WTC11 (cell line): ENCODE data around the gene MRPL34.

ENCODE experiments used
- JUN ChIP-seq: sonication (generic); formaldehyde crosslinking; IDR thresholded peaks from 2 replicates; pipeline ENCODE4 v1.8.0; 2023; ENCODE audit warnings: mild to moderate bottlenecking, missing genetic modification reagents
- MAX ChIP-seq: sonication (generic); formaldehyde crosslinking; IDR thresholded peaks from 2 replicates; pipeline ENCODE4 v1.8.0; 2022; ENCODE audit warnings: mild to moderate bottlenecking, missing genetic modification reagents
- NR3C1 ChIP-seq: sonication (generic); formaldehyde crosslinking; conservative IDR thresholded peaks from 2 replicates; pipeline ENCODE4 v1.8.1; 2023; ENCODE audit warnings: low read depth, mild to moderate bottlenecking, missing genetic modification reagents
- ZNF121 ChIP-seq: sonication (generic); formaldehyde crosslinking; IDR thresholded peaks from 2 replicates; pipeline ENCODE4 v1.8.0; 2023; ENCODE audit warnings: missing genetic modification reagents
- ZNF138 ChIP-seq: sonication (generic); formaldehyde crosslinking; conservative IDR thresholded peaks from 2 replicates; pipeline ENCODE4 v1.8.1; 2022; ENCODE audit warnings: mild to moderate bottlenecking, moderate library complexity, missing genetic modification reagents
- TF ChIP-seq, protein P1 (sequence below): sonication (generic); formaldehyde crosslinking; IDR thresholded peaks from 2 replicates; pipeline ENCODE4 v1.8.1; 2022; ENCODE audit warnings: low read depth, mild to moderate bottlenecking, moderate library complexity, missing genetic modification reagents, borderline replicate concordance
- TF ChIP-seq, protein P2 (sequence below): sonication (generic); formaldehyde crosslinking; IDR thresholded peaks from 2 replicates; pipeline ENCODE4 v1.8.0; 2022; ENCODE audit warnings: missing genetic modification reagents
- TF ChIP-seq, protein P3 (sequence below): fragments of 200-600 bp; IDR thresholded peaks from 2 replicates; pipeline ENCODE4 v1.8.0; 2022; ENCODE audit warnings: antibody characterized with exemption

GRCh38 chr19:17307876-17308377, 2.3 kb downstream of the MRPL34 start:
- TF ChIP-seq, protein P1, sequence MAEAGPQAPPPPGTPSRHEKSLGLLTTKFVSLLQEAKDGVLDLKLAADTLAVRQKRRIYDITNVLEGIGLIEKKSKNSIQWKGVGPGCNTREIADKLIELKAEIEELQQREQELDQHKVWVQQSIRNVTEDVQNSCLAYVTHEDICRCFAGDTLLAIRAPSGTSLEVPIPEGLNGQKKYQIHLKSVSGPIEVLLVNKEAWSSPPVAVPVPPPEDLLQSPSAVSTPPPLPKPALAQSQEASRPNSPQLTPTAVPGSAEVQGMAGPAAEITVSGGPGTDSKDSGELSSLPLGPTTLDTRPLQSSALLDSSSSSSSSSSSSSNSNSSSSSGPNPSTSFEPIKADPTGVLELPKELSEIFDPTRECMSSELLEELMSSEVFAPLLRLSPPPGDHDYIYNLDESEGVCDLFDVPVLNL (CRISPR knock-in tag), result no peak
- TF ChIP-seq NR3C1 (CRISPR knock-in tag) (no peak), ZNF121 (no peak), JUN (CRISPR knock-in tag) (no peak), ZNF138 (CRISPR knock-in tag) (no peak), MAX (CRISPR knock-in tag) (no peak)
- TF ChIP-seq, protein P2, sequence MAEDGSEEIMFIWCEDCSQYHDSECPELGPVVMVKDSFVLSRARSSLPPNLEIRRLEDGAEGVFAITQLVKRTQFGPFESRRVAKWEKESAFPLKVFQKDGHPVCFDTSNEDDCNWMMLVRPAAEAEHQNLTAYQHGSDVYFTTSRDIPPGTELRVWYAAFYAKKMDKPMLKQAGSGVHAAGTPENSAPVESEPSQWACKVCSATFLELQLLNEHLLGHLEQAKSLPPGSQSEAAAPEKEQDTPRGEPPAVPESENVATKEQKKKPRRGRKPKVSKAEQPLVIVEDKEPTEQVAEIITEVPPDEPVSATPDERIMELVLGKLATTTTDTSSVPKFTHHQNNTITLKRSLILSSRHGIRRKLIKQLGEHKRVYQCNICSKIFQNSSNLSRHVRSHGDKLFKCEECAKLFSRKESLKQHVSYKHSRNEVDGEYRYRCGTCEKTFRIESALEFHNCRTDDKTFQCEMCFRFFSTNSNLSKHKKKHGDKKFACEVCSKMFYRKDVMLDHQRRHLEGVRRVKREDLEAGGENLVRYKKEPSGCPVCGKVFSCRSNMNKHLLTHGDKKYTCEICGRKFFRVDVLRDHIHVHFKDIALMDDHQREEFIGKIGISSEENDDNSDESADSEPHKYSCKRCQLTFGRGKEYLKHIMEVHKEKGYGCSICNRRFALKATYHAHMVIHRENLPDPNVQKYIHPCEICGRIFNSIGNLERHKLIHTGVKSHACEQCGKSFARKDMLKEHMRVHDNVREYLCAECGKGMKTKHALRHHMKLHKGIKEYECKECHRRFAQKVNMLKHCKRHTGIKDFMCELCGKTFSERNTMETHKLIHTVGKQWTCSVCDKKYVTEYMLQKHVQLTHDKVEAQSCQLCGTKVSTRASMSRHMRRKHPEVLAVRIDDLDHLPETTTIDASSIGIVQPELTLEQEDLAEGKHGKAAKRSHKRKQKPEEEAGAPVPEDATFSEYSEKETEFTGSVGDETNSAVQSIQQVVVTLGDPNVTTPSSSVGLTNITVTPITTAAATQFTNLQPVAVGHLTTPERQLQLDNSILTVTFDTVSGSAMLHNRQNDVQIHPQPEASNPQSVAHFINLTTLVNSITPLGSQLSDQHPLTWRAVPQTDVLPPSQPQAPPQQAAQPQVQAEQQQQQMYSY (CRISPR knock-in tag), result no peak
- TF ChIP-seq, protein P3, sequence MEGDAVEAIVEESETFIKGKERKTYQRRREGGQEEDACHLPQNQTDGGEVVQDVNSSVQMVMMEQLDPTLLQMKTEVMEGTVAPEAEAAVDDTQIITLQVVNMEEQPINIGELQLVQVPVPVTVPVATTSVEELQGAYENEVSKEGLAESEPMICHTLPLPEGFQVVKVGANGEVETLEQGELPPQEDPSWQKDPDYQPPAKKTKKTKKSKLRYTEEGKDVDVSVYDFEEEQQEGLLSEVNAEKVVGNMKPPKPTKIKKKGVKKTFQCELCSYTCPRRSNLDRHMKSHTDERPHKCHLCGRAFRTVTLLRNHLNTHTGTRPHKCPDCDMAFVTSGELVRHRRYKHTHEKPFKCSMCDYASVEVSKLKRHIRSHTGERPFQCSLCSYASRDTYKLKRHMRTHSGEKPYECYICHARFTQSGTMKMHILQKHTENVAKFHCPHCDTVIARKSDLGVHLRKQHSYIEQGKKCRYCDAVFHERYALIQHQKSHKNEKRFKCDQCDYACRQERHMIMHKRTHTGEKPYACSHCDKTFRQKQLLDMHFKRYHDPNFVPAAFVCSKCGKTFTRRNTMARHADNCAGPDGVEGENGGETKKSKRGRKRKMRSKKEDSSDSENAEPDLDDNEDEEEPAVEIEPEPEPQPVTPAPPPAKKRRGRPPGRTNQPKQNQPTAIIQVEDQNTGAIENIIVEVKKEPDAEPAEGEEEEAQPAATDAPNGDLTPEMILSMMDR, result no peak
